Endodermal cell (in vitro differentiated cells): ENCODE data around the gene HSPG2. TPM values are rescaled to one million over a fixed set of nuclear protein-coding genes. Genes with fewer than 3 reads are reported as not detected.

Experiments used
- DNase-seq: peaks from one replicate; pipeline ENCODE4 v3.0.0-alpha.2; 2017
- H3K27ac ChIP-seq: 2 replicates; pipeline ENCODE4 v1.5.1; 2013; ENCODE audit warnings: mild to moderate bottlenecking, low read depth, low read length, moderate library complexity
- H3K27me3 ChIP-seq: 2 replicates; pipeline ENCODE4 v1.6.1; 2013; ENCODE audit warnings: mild to moderate bottlenecking, low read length, moderate library complexity; ENCODE audit not compliant: insufficient read depth, control insufficient read depth, poor library complexity, severe bottlenecking
- H3K36me3 ChIP-seq: 2 replicates; pipeline ENCODE4 v1.7.0; 2013; ENCODE audit warnings: mild to moderate bottlenecking, low read length, moderate library complexity; ENCODE audit not compliant: control insufficient read depth, insufficient read depth
- H3K4me1 ChIP-seq: one replicate; pipeline ENCODE4 v1.7.0; 2013; ENCODE audit warnings: low read length; ENCODE audit not compliant: control insufficient read depth, insufficient read depth
- H3K4me3 ChIP-seq: 2 replicates; pipeline ENCODE4 v1.5.1; 2013; ENCODE audit warnings: mild to moderate bottlenecking, low read length, moderate library complexity
- H3K9ac ChIP-seq: 2 replicates; pipeline ENCODE4 v1.6.1; 2013; ENCODE audit warnings: mild to moderate bottlenecking, low read length, moderate library complexity; ENCODE audit not compliant: poor library complexity, severe bottlenecking; ENCODE audit errors: extremely low read depth
- H3K9me3 ChIP-seq: 2 replicates; pipeline ENCODE4 v1.6.1; 2013; ENCODE audit warnings: mild to moderate bottlenecking, low read length, moderate library complexity; ENCODE audit not compliant: control insufficient read depth
- H3K27ac Mint-ChIP-seq: 2 replicates; pipeline ENCODE4 v1.8.0; 2020; ENCODE audit warnings: mixed read lengths
- H3K27me3 Mint-ChIP-seq: 2 replicates; pipeline ENCODE4 v1.8.0; 2021; ENCODE audit warnings: mild to moderate bottlenecking, mixed read lengths; ENCODE audit not compliant: insufficient read depth
- H3K36me3 Mint-ChIP-seq: 2 replicates; pipeline ENCODE4 v1.8.0; 2020; ENCODE audit warnings: low read depth, mixed read lengths
- H3K4me1 Mint-ChIP-seq: 2 replicates; pipeline ENCODE4 v1.8.0; 2020; ENCODE audit warnings: mixed read lengths
- H3K4me3 Mint-ChIP-seq: 2 replicates; pipeline ENCODE4 v1.8.0; 2020; ENCODE audit warnings: mild to moderate bottlenecking, moderate library complexity, mixed read lengths
- H3K9me3 Mint-ChIP-seq: 2 replicates; pipeline ENCODE4 v1.8.0; 2020; ENCODE audit warnings: mild to moderate bottlenecking, mixed read lengths
- CTCF ChIP-seq: fragments of 200-600 bp; sonication (generic); conservative IDR thresholded peaks from 2 replicates; pipeline ENCODE4 v1.5.0; 2021; ENCODE audit warnings: antibody characterized with exemption, mild to moderate bottlenecking
- WGBS, 2 experiments: methylation state at CpG; one replicate each; pipeline versions ENCODE4 v1.1.5 to v1.1.7; 2013; ENCODE audit warnings: missing lambda C conversion rate in 2 of 2, mixed read lengths in 1 of 2; ENCODE audit not compliant: insufficient coverage in 1 of 2, insufficient read length in 1 of 2; 5-methylcytosine and 5-hydroxymethylcytosine counted together
- total RNA-seq, 2 donors: library from RNA; stranded (reverse); fragmentation: NEBNext Ultra II Directional in 1 of 2; extraction: Animal tissue kit (Norgen Biotek cat#: 25700) in 1 of 2; gene quantifications; 2 replicates in 1 of 2; 3 replicates in 1 of 2; pipeline ENCODE4 v1.2.1, GENCODE V29; 2021

Gene HSPG2
- total RNA-seq, 2 donors from 2014 or later: 222 to 227 TPM

GRCh38 chr1:21882721-21883415 lies 54.2 kb downstream of the HSPG2 start:
- TF ChIP-seq CTCF: no peak
- no peaks in the 10 kb centered on the region for H3K9me3 ChIP-seq
- Mint-ChIP-seq H3K36me3 (peaks cover 60% of the 10 kb centered on the region), H3K4me3 (no peak overlapping the region), H3K27me3 (no peaks in the 10 kb centered on the region), H3K27ac (no peak overlapping the region), H3K4me1 (peaks cover 5% of the 10 kb centered on the region), H3K9me3 (no peaks in the 10 kb centered on the region)
- no peaks in the 10 kb centered on the region for H3K4me1 ChIP-seq
- H3K4me3 ChIP-seq: no peak overlapping the region
- 95 to 100% methylated on average over 10 to 11 of the region's 11 CpGs for WGBS, 2 experiments
- DNase-seq: no peak
- H3K27ac ChIP-seq: no peak overlapping the region
- peaks cover 85% of the 10 kb centered on the region for H3K36me3 ChIP-seq
- H3K27me3 ChIP-seq: no peaks in the 10 kb centered on the region
- H3K9ac ChIP-seq: no peak overlapping the region

- TF ChIP-seq CTCF: no peak
- no peak for DNase-seq
- Histone ChIP-seq H3K27me3 (no peaks in the 10 kb centered on the region), H3K9me3 (no peaks in the 10 kb centered on the region), H3K27ac (no peak overlapping the region), H3K36me3 (peaks cover 90% of the 10 kb centered on the region), H3K4me3 (no peak overlapping the region), H3K9ac (no peak overlapping the region), H3K4me1 (no peaks in the 10 kb centered on the region)
- no peak overlapping the region for H3K27ac Mint-ChIP-seq
- no peaks in the 10 kb centered on the region for H3K4me1 Mint-ChIP-seq
- H3K9me3 Mint-ChIP-seq: no peaks in the 10 kb centered on the region
- H3K27me3 Mint-ChIP-seq: no peaks in the 10 kb centered on the region
- peaks cover 60% of the 10 kb centered on the region for H3K36me3 Mint-ChIP-seq
- no peak overlapping the region for H3K4me3 Mint-ChIP-seq
- WGBS, 2 experiments: 97 to 100% methylated on average over 4 to 12 of the region's 12 CpGs
Observed at GRCh38 chr1:21881250-21881649, 55.9 kb downstream of the HSPG2 start.

- no peaks in the 10 kb centered on the region for H3K4me1 Mint-ChIP-seq
Observed at GRCh38 chr1:21880619-21880970, 56.5 kb downstream of the HSPG2 start.

More at GRCh38 chr1:21880619-21880970, 56.5 kb downstream of the HSPG2 start:
- H3K36me3 ChIP-seq: peaks cover 89% of the 10 kb centered on the region
- TF ChIP-seq CTCF: no peak
- no peak overlapping the region for H3K4me3 ChIP-seq
- peaks cover 54% of the 10 kb centered on the region for H3K36me3 Mint-ChIP-seq
- no peaks in the 10 kb centered on the region for H3K4me1 ChIP-seq
- 97% methylated on average over 15 to 16 of the region's 16 CpGs for WGBS, 2 experiments
- DNase-seq: no peak
- H3K9me3 Mint-ChIP-seq: no peaks in the 10 kb centered on the region
- no peak overlapping the region for H3K4me3 Mint-ChIP-seq
- H3K27ac ChIP-seq: no peak overlapping the region
- no peaks in the 10 kb centered on the region for H3K27me3 ChIP-seq
- H3K27me3 Mint-ChIP-seq: no peaks in the 10 kb centered on the region
- no peak overlapping the region for H3K9ac ChIP-seq
- H3K9me3 ChIP-seq: no peaks in the 10 kb centered on the region
- H3K27ac Mint-ChIP-seq: no peak overlapping the region
